SK-N-SH treated with all-trans-retinoic acid at 6 μM for 48 hours (cell line): ENCODE data around the gene SLC38A10.

Source experiments
- ARNTL ChIP-seq: fragments of 450-650 bp; formaldehyde crosslinking; IDR thresholded peaks from 2 replicates; pipeline ENCODE4 v1.5.0; 2020; ENCODE audit warnings: low read depth, mild to moderate bottlenecking, moderate library complexity, borderline replicate concordance
- ISL1 ChIP-seq: fragments of 250-450 bp; sonication (Bioruptor Pico); IDR thresholded peaks from 2 replicates; pipeline ENCODE4 v2.1.2; 2022; ENCODE audit warnings: mild to moderate bottlenecking, moderate library complexity
- POU6F1 ChIP-seq: fragments of 250-450 bp; sonication (Bioruptor Pico); IDR thresholded peaks from 2 replicates; pipeline ENCODE4 v1.8.0; 2021; ENCODE audit warnings: low read depth, mild to moderate bottlenecking, moderate library complexity, borderline replicate concordance
- TCF4 ChIP-seq: fragments of 250-450 bp; sonication (Bioruptor Pico); IDR thresholded peaks from 2 replicates; pipeline ENCODE4 v1.8.0; 2021; ENCODE audit warnings: mild to moderate bottlenecking, moderate library complexity, borderline replicate concordance
- ZFP30 ChIP-seq: fragments of 450-650 bp; formaldehyde crosslinking; IDR thresholded peaks from 2 replicates; pipeline ENCODE4 v1.5.0; 2022; ENCODE audit warnings: mild to moderate bottlenecking, moderate library complexity
- ZNF70 ChIP-seq: fragments of 450-650 bp; formaldehyde crosslinking; IDR thresholded peaks from 2 replicates; pipeline ENCODE4 v1.5.0; 2020; ENCODE audit warnings: mild to moderate bottlenecking, moderate library complexity

- TF ChIP-seq POU6F1 (CRISPR knock-in tag), result no peak
- TF ChIP-seq ISL1 (CRISPR knock-in tag), result no peak
- TF ChIP-seq TCF4, result no peak
- no peak for TF ChIP-seq ZNF70 (CRISPR knock-in tag)
- TF ChIP-seq ARNTL (CRISPR knock-in tag), result no peak
- no peak for TF ChIP-seq ZFP30
These were observed 9.2 kb downstream of the SLC38A10 start for GRCh38 chr17:81285894-81286293.
